NCI-H1694 (cell line): ENCODE results near the gene IRF2BP2.
A peak's percentile ranks its signal among the peaks of the same experiment; 100 is the strongest.
"Not testable (repeated sequence)": the region's sequence is repeated elsewhere in the genome, so short reads cannot be mapped to it uniquely, and the experiment has no call there.

Source experiments
- DNase-seq: peaks from one replicate; lab custom pipeline; 2025; lab: John Stamatoyannopoulos, UW

The IRF2BP2 gene

DNA sequence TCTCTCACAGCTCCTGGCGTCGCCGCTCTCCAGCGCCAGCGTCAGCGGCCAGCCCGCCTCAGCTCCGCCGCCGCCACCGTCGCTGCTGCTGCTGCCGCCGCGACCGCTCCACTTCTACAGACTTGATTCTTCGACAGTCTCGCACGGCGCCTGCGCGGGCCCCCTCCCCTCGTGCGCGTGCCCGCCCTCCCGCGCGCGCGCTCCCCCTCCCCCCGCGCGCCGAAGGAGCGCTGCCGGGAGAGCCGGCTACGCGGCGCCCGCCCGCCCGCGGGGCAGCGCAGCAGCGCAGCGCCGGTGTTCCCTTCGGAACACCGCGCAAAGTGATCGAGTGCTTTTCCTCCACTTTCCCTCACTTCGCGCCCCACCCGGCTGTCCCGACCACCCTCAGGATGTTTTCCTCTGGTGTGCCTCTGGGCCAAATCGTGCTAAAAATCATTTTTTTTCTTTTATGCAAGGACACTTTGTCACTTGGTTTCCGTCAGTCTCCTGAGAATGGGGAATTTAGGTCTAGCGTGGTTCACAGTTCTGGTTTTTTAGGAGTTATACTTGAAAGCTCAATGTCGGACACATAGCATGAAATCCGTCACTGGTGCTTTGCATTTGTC, at the start of gene IRF2BP2:
Gene IRF2BP2 (minus strand): TSS at position 118 of the 605 bp plus-strand sequence. CDS start 684 bp downstream, outside the sequence.
- peak; percentile 65 for DNase-seq

DNA sequence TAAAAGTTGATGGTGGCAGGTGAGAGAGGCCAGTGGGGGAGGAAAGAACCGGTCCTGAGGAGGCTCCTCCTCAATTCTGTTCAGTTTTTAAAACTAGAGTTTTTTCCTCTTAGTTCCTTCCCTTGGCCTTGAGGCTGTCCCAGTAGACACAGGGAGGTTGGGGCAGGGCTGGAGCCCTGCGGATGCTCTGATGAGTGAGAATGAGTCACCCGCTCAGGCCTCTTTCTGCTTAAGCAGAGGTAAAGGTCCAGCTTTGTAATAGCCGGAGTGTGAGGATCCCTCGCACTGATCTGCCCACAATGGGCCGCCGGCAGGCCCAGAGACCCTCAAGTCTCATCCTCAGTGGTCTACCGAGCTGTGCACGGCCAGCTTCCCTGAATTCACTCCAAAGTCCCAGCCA, 49.6 kb upstream of the IRF2BP2 start:
- DNase-seq, result no peak

DNA sequence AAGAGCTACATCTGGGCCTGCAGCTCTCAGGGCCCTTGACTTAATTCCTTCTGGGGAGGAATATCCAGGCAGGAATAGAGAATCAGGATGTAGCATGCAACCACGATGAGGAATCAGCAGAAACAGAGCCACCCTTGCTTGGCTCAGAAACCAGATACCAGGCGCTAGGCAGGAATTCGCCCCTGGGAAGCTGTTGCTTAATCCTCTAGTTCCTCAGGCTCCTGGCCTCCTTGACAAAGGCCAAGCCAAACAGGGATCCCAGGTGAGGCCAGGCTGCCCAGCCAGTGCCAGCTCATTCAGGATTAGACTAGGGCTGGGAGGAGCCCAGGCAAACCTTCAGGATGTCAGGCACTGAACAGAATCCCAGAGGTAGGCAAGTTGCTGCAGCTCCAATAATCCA, 48.2 kb upstream of the IRF2BP2 start:
- DNase-seq, result no peak

DNA sequence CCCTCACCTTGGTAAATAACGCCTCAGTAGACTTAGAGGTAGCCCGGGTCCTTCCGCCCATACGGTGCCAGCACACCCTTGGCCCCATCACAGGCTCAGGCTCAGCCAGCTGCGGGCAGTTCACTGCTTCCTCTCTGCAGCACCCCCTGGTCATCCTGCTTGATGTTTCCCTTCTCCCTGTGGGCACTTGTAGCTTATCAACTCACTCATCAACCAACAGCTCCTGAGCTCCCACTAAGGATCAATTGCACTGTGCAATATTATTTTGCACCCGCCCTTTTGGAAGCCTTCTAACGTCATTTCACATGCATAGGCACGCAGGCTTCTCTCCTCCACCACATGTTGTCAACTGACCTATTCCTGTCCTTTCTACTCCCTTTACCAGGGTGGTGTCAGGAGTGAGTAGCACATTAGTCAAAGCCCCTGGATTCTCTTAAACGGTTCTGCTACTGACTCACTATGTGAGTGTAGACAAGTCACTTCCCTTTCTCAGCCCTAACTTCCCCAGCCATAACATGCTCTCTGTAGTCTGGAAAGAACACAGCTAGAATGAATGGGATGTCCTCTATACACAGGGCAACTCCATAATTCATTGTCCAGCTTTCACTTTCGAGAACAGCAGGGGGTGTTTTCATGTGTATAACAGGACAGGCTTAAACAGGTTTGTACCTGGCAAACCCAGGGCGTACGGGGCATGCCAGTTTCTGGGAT, 47.1 kb upstream of the IRF2BP2 start:
- DNase-seq, result no peak

DNA sequence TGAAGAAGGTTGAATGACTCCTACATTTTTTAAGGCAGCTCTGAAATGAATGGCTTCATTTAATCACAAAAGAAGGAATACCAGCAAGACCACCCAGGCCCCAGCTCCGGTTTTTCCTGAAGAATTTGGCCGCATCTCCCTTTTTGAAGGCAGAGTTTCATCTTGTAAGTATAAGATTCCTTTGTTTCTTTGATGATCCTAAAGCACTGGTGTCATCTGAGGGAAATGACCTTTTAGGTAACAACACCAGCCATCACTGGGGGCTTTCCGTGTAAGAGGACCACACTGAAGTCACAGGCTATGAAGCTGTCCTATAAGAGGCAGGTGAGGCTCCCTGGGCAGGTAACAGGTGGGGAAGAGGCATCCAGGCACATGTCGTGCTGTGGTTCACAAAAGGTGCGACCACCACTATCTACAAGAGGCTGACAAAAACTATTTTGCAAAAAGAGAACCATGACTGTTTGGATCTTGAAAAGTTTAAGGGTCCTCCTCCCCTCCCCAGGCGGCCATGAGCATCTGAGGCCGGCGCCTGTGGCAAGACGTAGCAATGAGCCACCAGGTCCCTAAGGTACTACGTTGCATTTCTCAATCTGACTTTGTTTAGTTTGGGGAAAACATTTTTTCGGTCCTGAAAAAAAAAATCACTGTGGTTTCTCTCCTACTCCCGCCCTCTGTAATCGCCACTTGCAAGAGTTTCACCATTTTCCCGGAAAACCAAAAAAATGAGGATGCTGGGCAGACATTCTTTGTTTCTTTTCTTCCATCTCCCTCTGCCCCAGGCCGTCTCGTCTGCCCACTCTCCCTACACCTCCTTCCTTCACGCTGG, 46.3 kb upstream of the IRF2BP2 start:
- no peak for DNase-seq

DNA sequence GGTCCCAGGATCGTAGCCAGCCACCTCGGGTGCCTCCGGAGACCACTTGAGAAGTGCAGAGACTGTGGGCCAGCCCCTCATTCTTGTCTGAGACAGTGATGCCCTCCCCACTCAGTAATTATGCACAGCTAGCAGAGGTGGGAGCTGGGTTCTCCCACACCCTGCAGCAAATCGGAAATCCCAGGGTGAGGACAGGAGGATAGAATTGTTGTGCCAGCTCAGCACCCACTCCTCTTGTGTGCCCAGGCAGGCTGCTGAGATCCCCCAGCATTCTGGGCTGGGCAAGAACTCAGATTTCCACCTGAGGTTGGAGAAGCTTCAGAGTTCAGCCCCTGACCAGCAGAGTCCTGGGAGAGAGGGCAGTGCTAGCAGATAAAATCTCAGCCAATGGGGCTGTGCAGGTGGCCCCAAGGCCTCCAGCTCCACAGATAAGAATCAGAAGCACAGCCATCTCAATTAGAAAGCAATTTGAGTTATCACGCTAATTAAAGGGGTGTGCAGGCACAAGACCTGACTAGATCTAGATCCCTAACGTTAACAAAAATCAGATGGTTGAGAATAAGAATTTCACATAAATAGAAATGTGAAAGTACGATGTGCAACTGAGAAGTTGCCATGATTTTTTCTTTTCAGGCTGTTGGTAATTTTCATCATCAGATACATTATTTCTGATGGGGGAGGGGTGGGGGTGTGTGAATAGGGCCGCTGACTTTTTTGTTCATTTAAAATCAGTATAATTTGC, 45.5 kb upstream of the IRF2BP2 start:
- no peak for DNase-seq

DNA sequence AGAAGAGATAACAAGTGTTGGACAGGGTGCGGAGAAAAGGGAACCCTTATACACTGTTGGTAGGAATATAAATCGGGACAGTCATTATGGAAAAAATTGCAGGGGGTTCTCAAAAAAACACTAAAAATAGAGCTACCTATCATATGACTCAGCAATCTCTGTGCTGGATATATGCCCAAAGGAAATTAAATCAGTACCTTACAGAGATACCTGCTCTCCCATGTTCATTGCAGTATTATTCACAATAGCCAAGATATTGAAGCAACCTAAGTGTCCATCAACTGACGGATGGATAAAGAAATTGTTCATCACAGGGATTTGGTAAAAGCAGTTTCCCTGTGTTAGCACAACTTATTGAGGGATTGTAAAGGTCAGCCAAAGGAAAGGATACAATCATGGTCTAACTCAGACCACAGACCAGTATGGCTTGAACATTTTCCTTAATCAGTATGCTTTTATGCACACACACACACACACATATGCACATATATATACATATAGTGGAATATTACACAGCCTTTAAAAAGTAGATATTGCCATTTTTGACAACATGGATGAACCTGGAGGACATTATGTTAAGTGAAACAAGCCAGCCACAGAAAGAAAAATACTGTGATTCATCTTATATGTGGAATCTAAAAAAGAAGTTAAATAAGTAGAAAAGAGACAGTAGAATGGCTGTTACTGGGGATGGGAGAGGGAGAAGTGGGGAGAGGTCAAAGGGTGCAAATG, 44.2 kb upstream of the IRF2BP2 start:
- no peak for DNase-seq

DNA sequence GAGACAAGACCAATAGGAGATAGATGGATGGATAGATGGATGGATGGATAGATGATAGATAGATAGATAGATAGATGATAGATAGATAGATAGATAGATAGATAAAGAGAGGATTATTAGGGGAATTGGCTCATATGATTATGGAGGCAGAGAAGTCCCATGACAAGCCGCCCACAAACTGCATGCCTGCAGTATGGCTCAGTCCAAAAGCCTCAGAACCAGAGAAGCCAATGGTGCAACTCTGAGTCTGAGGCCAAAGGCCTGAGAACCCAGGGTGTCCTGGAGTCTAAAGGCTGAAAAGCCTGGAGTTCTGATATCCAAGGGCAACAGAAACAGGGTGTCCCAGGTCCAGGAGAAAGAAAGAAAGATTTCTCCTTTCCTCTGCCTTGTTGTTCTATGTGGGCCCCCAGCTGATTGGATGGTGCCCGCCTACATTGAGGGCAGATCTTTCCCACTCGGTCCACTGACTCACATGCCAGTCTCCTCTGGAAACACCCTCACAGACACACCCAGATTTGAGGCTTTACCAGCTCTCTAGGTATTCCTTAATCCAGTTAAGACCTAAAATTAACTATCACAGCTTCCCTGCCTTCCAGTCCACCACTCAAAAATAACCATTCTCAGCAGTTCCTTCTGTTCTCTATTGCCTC, 39.6 kb upstream of the IRF2BP2 start:
- no peak for DNase-seq

DNA sequence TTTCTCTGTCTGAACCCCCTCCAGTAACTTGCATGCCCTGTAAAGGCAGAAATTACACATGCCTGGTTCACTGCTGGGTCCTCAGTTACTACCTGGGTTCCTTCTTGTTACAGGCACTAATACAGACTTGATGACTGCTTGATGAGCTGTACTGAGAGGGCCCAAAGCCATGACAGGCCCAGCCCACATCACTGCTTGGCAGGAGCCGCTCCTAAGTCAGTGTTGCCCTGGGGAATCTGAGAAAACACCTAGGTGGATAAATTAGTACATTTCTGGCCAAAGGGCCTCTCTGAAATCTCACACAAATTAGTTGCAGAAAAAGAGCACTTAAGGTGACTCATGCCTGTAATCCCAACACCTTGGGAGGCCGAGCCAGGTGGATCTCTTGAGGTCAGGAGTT, 37.8 kb upstream of the IRF2BP2 start:
- no peak for DNase-seq

DNA sequence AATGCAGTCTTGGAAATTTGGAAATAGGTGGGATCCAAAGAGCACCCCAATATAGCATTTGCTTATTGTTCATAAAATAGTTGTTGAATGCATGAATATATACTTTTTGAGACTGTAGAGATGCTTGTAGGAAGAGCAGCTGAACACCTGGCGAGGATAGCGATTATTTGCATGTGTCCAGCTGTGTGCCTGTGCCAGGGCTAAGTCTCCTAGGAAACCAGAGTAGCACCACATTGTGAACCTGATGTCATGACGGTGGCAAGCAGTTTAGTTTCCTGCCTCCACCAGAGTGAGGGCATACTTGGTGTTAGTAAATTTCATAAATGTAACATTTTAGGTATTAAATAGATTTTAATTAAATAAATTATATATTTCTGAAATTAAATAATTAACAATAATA, 37.3 kb upstream of the IRF2BP2 start:
- DNase-seq, result no peak

DNA sequence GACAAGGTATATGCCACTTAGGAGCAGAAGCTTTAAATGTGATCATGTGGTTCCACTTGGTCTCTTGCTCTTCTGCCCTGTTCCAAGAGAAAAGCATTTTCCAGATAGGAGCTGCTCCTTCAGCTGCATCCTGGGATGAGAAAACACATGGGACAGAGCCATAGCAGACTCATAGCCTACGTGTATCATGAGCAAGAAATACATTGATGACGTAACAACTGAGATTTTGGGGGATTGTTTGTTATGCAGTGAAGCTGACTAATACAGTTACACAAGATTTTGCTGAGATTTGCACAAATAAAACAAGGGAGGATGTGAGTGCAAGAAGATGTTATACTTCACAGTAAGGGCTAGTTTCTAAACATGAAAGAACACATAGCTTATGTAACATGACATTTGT, 36.0 kb upstream of the IRF2BP2 start:
- no peak for DNase-seq

DNA sequence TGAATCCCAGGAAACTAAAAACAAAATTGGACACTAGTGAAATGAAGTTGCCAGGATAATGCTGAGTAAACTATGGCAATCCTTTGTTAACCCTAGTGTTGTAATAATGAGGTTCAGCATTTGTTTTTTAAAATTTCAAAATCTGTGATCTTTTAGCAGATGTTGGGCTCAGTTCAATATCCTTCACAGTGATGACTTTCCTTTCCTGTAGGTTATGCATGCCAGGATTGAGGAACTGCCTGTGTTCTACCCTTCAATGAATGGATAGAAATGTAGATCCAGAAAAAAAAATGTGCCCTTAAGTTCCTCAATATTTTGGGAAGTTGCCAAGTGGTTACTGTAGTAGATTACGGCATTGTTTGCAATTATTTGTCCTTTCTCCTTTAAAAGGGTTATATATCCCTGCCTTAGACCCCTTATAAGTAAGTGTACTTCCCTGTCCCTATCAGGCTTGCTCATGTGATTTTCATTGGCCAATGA, 35.5 kb upstream of the IRF2BP2 start:
- no peak for DNase-seq

DNA sequence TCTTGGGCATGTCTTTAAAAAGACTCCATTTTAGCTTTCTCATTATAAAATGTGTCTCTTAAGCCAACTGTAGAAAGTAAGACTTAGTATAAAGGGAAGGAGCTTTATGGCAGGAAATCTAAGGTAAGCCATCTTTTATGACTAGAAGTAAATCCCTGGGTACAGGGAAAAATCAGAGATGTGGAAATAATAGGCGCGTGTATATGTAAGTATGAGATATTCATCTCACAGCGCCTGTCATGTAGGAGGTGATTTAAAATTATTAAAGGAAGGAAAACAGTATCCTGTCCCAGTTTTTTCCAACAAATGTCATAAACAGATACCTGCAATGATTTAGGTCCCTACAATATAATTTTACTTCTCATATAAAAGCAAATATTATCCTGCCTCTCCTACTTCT, 35.0 kb upstream of the IRF2BP2 start:
- DNase-seq, result no peak

DNA sequence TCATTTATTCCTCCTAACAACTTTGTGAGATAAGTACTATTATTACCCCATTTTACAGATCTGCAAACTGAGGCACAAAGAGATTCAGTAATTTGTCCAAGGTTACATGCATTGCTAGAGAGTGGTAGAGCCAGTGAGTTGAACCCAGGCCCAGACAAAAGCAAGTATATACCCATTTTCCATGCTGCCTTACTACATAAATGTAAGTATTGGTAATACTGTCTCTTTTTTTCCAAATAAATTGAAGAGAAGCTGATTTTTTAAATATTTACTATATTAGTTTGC, 33.8 kb upstream of the IRF2BP2 start:
- no peak for DNase-seq

DNA sequence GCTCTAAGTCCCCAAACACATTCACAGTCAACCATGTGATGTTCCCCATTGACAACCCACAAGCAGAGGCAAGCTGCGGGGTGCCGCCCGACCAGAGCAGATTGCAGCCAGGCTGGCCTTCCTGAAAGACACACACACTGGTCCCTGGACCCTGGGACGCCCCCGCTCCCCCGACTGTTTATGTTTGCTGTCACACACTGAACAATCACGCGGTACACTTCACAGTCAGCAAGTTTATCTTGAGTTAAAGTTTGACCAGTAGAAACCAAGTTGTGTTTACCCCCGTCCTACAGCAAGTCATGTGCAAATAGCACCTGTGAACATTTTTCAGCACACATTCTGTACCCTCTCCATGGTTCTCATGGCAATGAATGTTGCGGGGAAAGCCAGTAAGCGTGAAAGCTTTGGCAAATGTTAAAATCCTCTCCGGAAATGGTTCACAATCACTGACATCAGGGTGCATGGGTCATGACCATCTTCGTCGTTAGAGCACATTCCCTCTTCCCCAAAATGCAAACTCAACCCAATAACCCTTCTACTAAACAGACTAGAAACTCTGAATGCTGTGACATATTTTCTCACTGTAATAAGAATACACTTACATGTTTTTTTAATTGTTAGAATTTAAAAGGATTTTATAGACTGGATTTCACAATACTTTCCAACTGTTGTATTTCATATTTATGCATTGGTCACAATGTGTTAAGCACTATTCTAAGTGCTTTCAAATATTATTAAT, 33.3 kb upstream of the IRF2BP2 start:
- DNase-seq, result no peak

DNA sequence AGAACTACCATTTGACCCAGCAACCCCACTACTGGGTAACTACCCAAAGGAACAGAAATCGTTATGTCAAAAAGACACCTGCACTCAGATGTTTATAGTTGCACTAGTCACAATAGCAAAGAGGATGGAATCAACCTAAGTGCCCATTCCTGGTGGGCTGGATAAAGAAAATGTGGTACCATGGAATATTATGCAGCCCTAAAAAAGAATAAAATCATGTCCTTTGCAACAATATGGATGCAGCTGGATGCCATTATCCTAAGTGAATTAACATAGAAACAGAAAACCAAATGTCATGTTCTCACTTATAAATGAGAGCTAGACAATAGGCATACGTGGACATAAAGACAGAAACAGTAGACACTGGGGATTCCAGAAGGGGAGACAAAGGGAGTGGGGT, 32.5 kb upstream of the IRF2BP2 start:
- DNase-seq, result no peak

DNA sequence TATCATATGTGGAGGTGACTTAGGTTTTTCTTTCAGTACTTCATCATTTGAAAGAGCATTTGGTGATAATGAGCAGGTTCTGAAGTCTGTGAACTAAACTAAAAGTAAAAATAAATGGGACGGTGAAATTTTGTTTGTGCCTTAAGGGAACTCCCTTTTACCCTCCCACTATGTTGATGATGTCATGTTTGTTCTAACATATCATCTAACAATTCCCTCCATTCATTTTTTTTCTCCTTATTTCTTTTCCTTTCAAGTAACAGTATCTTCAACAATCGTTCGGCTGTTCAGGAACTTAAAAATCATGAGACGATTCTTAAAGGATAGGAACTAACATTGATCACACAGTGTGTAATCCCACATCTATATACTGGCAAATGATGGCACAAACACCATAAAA, 30.0 kb upstream of the IRF2BP2 start:
- no peak for DNase-seq

DNA sequence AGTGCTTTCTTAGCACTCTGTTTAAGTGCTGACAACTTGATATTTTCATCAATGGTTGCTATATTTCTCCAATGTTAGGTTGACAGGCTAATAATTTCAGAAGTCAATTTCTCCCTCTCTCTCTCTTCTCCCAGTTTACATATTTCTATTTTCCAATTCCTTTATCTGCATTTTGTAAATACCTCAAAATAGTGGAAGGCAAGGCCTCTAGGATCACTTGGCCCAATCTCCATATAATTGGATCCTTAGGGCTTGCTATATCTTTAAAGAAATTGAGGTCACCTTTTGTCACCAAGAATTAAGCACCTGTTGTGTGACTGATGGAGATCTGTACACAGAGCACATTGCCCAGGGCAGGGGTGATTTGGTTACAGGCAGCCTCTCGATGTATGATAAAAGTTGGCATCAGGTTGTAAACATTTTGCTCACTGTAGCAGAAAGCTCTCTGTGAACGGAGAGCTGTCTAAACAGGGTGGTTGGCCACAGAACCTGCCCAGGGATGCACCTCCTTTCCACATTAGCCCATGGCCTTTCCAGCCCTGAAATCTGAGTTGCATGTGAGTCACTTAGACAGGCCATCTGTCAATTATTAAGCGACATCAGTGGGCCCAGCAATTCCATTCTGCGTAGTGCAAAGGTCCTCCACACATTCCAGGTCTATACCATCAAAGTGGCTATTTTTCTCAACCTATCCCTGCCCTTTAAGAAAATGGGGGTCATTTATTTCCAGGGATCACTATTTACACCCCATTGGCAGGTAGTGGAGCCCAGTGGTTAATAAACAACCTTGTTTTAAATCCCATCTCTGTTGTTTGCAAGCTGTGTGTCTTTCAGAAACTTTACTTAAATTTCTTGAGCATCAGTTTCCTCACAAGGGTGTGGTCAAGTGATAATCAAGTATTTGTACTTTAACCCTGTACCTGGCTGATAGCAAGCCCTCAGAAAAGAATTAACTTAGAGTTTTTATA, 29.1 kb upstream of the IRF2BP2 start:
- DNase-seq, result peak; percentile 47

DNA sequence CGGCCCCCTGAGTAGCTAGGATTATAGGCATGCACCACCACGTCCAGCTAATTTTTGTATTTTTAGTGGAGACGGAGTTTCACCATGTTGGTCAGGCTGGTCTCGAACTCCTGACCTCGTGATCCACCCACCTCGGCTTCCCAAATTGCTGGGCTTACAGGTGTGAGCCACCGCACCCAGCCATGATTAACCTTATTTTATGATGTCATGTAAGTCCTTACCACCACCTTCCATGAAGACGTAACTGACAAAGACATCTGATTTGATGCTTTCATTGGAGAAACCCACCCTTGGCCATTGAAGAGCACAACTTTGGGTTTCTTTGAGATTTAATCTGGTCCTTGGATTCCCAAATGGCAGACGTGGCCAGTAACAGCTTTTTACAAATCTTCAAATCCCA, 24.9 kb upstream of the IRF2BP2 start:
- DNase-seq, result not testable (repeated sequence)
